Skin epidermis (tissue), 12 donors: ENCODE measurements around the gene RPP25L.
A peak's percentile ranks its signal among the peaks of the same experiment; 100 is the strongest.

Experiments used
- H3K27ac ChIP-seq, 21 experiments: fragments of 200-600 bp; sonication (generic) in 11 of 21; one replicate each; pipeline ENCODE4 v1.5.0; 2020; ENCODE audit warnings: mild to moderate bottlenecking in 3 of 21, inconsistent platforms in 2 of 21, moderate library complexity in 2 of 21
- H3K4me3 ChIP-seq, 7 experiments: fragments of 200-600 bp; sonication (generic) in 2 of 7; one replicate each; pipeline ENCODE4 v1.5.0; 2020; ENCODE audit warnings: inconsistent platforms in 2 of 7, mild to moderate bottlenecking in 2 of 7, moderate library complexity in 1 of 7

Gene RPP25L

GRCh38 chr9:34590381-34591247 lies 21.3 kb downstream of the RPP25L start:
- Histone ChIP-seq H3K27ac (peak overlapping the region in 9 of 21 experiments; percentile 2 to 76 (median 51)), H3K4me3 (peak overlapping the region; percentile 29 to 63 (median 36))

- peak within 1 kb of the TSS; percentile 29 to 63 (median 36) for H3K4me3 ChIP-seq
- H3K27ac ChIP-seq, result peak within 1 kb of the TSS in 10 of 21 experiments; percentile 2 to 76 (median 48)
Observed at GRCh38 chr9:34589636-34590380, 22.1 kb downstream of the RPP25L start, which contains the start of gene CNTFR. CNTFR (minus strand) TSS chr9:34589724; CDS start chr9:34568981, 20,743 bp downstream.

DNA sequence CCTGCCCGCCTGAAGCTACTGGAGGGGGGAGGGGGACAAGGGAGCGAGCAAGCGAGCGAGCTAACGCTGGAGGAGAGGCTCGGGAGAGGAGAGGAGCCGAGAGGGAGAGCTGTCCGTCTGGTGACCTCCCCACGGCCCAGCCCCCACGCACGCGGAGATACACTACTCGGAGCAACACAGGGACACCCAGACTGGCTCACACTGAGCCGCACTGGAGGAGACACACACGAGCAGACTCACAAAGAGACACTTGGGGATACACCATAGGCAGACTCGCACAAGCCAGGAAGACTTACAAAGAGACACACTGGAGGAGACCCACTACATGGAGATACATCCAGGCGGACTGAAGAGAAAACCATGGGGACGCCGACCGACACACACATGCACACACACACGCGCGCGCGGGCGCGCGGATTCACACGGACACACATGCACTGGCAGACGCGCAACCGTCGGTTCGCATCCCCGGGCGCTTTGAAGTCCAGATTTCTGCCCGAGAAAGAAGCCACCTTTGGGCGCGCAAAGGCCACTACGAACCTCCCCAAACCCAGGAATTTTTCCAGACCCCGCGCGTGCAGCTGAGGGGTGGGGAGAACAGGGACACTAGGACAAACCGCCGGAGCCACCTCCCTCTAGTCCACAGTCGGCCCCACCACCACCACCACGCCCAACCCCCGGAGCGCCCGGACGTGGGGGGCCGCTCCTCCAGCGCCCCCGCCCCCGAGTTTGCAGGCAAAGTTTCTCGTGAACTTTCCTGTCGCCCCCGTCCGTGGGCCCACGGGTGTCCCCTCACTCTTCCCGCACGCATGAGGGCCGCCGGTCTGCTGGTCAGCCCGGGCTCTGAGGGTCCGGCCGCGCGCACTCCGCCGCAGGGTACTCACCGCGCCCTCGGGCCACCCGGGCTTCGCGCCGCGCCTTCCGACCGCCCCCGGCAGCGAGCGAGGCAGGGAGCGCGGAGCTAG lies 22.9 kb downstream of the RPP25L start:
- peak overlapping the region in 6 of 7 experiments; percentile 29 to 63 (median 38) for H3K4me3 ChIP-seq
- peak overlapping the region in 1 of 21 experiments; percentile 29 for H3K27ac ChIP-seq

DNA sequence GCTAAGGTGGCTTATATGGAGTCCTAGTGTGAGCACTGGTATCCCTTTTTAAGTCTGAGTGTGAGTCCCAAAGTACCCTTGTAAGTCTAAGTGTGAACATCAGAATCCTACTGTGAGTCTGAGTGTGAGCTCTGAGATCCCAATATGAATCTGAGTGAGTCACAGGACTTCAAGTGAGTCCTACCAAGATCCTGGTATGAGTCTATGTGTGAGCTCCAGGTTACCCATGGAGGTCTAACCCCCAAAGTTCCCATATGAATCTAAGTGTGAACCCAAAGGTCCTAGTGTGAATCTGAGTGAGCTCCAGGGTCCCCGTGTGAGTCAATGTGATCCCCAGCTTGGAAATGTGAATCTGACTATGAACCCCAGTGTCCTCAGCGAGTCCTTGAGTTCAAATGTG lies 24.6 kb downstream of the RPP25L start:
- H3K4me3 ChIP-seq, result no peak overlapping the region

GRCh38 chr9:34585946-34586669 lies 25.8 kb downstream of the RPP25L start:
- Histone ChIP-seq H3K4me3 (no peak overlapping the region), H3K27ac (no peak overlapping the region)

More for the DNA sequence above, 24.6 kb downstream of the RPP25L start:
- no peak overlapping the region for H3K27ac ChIP-seq

GRCh38 chr9:34584970-34585369 lies 26.9 kb downstream of the RPP25L start:
- no peak overlapping the region for H3K27ac ChIP-seq
- H3K4me3 ChIP-seq, result no peak overlapping the region

DNA sequence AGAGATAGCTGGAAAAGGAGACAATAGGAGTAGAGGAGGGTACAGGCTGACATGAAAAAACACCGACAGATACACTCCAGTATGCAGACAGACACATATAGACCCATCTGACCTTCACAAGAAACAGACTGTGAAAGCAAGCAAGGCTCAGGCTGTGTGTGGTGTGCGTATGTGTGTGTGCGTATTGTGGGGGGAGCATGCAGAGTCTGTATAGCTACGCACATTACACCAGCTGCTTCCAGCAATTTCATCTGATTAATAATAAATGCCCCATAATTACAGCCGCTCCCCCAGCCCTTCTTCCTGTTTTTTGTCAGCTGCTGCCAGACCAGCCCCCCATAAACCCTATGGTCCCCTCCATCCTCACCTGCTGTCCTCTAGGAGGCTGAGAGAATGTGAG lies 29.1 kb downstream of the RPP25L start:
- Histone ChIP-seq H3K27ac (no peak overlapping the region), H3K4me3 (no peak overlapping the region)

DNA sequence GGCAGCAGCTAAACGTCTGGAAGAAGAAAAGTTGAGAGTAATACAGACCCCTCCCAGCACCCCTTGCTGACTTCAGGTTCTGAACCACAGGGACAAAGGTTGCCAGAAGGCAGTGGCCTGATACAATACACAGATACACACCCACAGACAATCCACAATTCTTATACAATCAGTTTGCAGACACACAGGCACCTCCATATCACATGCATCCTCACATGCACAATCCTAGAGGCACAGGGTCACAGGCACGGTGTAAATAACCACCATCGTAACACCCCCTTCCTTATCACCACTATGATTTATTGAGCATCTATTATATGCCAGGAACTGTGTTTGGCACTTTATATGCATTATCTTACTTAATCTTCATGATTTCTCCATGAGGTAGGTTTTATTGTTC lies 30.6 kb downstream of the RPP25L start:
- Histone ChIP-seq H3K27ac (no peak overlapping the region), H3K4me3 (no peak overlapping the region)

- Histone ChIP-seq H3K4me3 (no peak overlapping the region), H3K27ac (no peak overlapping the region)
Observed at GRCh38 chr9:34580358-34580757, 31.5 kb downstream of the RPP25L start.

- no peak overlapping the region for H3K4me3 ChIP-seq
- no peak overlapping the region for H3K27ac ChIP-seq
Observed at GRCh38 chr9:34579808-34580163, 32.1 kb downstream of the RPP25L start.

GRCh38 chr9:34579104-34579807 lies 32.6 kb downstream of the RPP25L start:
- Histone ChIP-seq H3K27ac (no peak overlapping the region), H3K4me3 (no peak overlapping the region)

DNA sequence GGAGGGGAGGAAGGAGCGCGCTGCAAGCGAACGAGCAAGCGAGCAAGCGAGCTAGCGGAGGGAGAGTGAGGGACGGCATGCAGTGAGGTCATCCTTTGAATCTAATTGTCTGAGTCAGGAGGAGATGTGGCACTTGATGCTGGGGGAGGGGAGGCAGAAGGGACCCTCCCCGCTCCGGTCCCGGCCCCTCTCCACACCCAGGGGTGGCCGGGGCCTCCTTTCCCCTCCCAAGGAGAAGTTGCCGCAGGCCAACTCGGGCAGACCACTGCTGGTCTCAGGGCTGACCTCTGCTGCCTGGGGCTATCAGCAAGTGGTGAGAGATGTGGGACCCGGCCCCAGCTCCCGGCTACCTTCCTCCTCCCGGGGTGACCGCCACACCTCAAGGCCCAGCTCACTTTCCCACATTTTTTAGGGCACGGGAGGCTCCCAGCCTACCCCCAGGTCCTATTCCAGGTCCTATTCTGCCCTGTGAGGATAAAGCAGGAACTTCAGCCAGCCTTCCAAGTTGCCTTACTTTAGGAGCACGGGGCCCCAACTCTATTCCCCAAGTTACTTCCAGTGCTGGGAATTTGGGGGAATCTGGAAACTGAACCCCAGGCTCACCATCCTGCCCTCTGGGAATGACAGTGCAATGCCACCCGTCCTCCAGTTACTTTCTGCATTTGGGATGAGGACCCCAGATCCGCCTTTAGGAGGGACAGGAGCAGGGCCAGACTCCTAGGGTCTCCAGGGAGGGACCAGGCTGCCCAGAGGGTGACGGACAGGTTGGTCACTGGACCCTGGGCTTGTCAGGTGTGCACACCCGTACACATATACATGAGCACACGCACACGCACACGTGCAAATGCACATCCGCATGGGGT lies 33.4 kb downstream of the RPP25L start:
- Histone ChIP-seq H3K27ac (peak overlapping the region in 3 of 21 experiments; percentile 37 to 64 (median 49)), H3K4me3 (peak overlapping the region in 5 of 7 experiments; percentile 11 to 24 (median 21))

- Histone ChIP-seq H3K4me3 (peak overlapping the region in 5 of 7 experiments; percentile 11 to 24 (median 21)), H3K27ac (peak overlapping the region in 4 of 21 experiments; percentile 28 to 64 (median 43))
Observed at GRCh38 chr9:34577400-34578240, 34.3 kb downstream of the RPP25L start.

- Histone ChIP-seq H3K4me3 (no peak overlapping the region), H3K27ac (no peak overlapping the region)
Observed at GRCh38 chr9:34576597-34577399, 35.1 kb downstream of the RPP25L start.

GRCh38 chr9:34575862-34576596 lies 35.9 kb downstream of the RPP25L start:
- Histone ChIP-seq H3K4me3 (no peak overlapping the region), H3K27ac (no peak overlapping the region)
